AG04450 (cell line): Measurements from ENCODE around the gene B3GLCT. TPM values are rescaled to one million over a fixed set of nuclear protein-coding genes. Genes with fewer than 3 reads are reported as not detected.

Experiments used
- CTCF ChIA-PET: fragments of 300-600, 350-600 bp; formaldehyde crosslinking; extraction: SDS; loops from one replicate; lab custom pipeline; 2022; ENCODE audit warnings: antibody characterized with exemption, inconsistent platforms; lab: Charles Lee
- POLR2A ChIA-PET: fragments of 350-600 bp; formaldehyde crosslinking; extraction: SDS; loops from one replicate; lab custom pipeline; 2021; ENCODE audit warnings: antibody characterized with exemption, inconsistent platforms; lab: Yijun Ruan, JAX
- DNase-seq: peaks from one replicate; pipeline ENCODE4 v3.0.0-alpha.2; 2011; ENCODE audit warnings: low read depth, low spot score
- H3K27ac ChIP-seq: one replicate; pipeline ENCODE4 v1.5.1; 2012; ENCODE audit warnings: low read depth, low read length, control low read depth
- H3K27me3 ChIP-seq: one replicate; pipeline ENCODE4 v1.6.0; 2012; ENCODE audit warnings: low read length; ENCODE audit not compliant: control insufficient read depth, insufficient read depth
- H3K4me3 ChIP-seq: 2 replicates; pipeline ENCODE4 v1.5.1; 2011; ENCODE audit warnings: mild to moderate bottlenecking, low read depth, low read length, control low read depth
- H3K9me3 ChIP-seq: 2 replicates; pipeline ENCODE4 v1.5.1; 2012; ENCODE audit warnings: low read length; ENCODE audit not compliant: control insufficient read depth, insufficient read depth
- polyA plus RNA-seq: library from polyadenylated mRNA; depleted of rRNA; stranded (reverse); fragments of >200 nt; gene quantifications from 2 replicates; pipeline ENCODE4 v1.2.3, GENCODE V29; 2011
- TF ChIP-seq, protein P1 (sequence below): IDR thresholded peaks from 2 replicates; pipeline ENCODE4 v1.5.1; 2011; ENCODE audit warnings: low read depth, low read length, control low read depth, inconsistent platforms

Gene B3GLCT
- polyA plus RNA-seq, 1 experiment = 2.3 TPM

GRCh38 chr13:31327182-31327860, 127.5 kb downstream of the B3GLCT start:
- CTCF ChIA-PET = no interaction called here
- no peak for DNase-seq
- POLR2A ChIA-PET = no interaction called here

GRCh38 chr13:31328549-31329235, 128.9 kb downstream of the B3GLCT start:
- CTCF ChIA-PET = interaction anchor here (0.7 kb wide), 1 partner anchor 43 kb away, joined by 4 read pairs; no protein-coding TSS in a partner anchor
- no peak for DNase-seq
- POLR2A ChIA-PET = no interaction called here

More at GRCh38 chr13:31327182-31327860, 127.5 kb downstream of the B3GLCT start:
- no peak overlapping the region for H3K4me3 ChIP-seq
- no peaks in the 10 kb centered on the region for H3K9me3 ChIP-seq
- H3K27ac ChIP-seq = no peak overlapping the region
- no peaks in the 10 kb centered on the region for H3K27me3 ChIP-seq
- TF ChIP-seq, protein P1, sequence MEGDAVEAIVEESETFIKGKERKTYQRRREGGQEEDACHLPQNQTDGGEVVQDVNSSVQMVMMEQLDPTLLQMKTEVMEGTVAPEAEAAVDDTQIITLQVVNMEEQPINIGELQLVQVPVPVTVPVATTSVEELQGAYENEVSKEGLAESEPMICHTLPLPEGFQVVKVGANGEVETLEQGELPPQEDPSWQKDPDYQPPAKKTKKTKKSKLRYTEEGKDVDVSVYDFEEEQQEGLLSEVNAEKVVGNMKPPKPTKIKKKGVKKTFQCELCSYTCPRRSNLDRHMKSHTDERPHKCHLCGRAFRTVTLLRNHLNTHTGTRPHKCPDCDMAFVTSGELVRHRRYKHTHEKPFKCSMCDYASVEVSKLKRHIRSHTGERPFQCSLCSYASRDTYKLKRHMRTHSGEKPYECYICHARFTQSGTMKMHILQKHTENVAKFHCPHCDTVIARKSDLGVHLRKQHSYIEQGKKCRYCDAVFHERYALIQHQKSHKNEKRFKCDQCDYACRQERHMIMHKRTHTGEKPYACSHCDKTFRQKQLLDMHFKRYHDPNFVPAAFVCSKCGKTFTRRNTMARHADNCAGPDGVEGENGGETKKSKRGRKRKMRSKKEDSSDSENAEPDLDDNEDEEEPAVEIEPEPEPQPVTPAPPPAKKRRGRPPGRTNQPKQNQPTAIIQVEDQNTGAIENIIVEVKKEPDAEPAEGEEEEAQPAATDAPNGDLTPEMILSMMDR = no peak

DNA sequence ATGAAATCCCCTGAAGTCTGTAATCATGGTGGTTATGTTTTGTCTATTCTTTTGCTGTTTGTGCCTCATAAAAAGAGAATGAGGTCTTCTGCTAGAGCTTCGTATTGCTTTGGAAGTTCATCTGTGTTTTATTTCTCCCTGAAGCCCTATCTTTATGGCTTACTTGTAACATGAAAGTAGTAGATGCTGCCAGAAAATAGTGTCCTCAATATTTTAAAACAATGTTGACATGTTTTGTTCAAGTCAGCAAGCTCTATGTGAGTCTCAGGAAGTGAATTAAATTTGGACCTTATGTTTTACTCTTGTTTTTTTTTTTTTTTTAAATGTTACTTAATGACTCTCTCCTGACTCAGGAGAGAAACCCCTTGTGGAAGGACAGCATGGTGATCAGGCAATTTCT, 130.5 kb downstream of the B3GLCT start:
- ChIA-PET CTCF (no interaction called here), POLR2A (no interaction called here)
- Histone ChIP-seq H3K4me3 (no peak overlapping the region), H3K27me3 (no peaks in the 10 kb centered on the region), H3K9me3 (no peaks in the 10 kb centered on the region), H3K27ac (no peak overlapping the region)
- no peak for DNase-seq
- TF ChIP-seq, protein P1 = no peak

More at GRCh38 chr13:31328549-31329235, 128.9 kb downstream of the B3GLCT start:
- H3K9me3 ChIP-seq = no peaks in the 10 kb centered on the region
- no peak overlapping the region for H3K27ac ChIP-seq
- no peaks in the 10 kb centered on the region for H3K27me3 ChIP-seq
- TF ChIP-seq, protein P1 = no peak
- H3K4me3 ChIP-seq = no peak overlapping the region

- POLR2A ChIA-PET = no interaction called here
- Histone ChIP-seq H3K27me3 (no peaks in the 10 kb centered on the region), H3K4me3 (no peak overlapping the region), H3K27ac (no peak overlapping the region), H3K9me3 (no peaks in the 10 kb centered on the region)
- CTCF ChIA-PET = no interaction called here
- TF ChIP-seq, protein P1 = no peak
- DNase-seq = no peak
Measured at GRCh38 chr13:31331068-31331467, 131.3 kb downstream of the B3GLCT start.

- Histone ChIP-seq H3K27me3 (no peaks in the 10 kb centered on the region), H3K4me3 (no peak overlapping the region), H3K9me3 (peaks cover under 1% of the 10 kb centered on the region; the same call in 1 of the 2 replicates), H3K27ac (no peak overlapping the region)
- ChIA-PET POLR2A (no interaction called here), CTCF (no interaction called here)
- TF ChIP-seq, protein P1 = no peak
- DNase-seq = no peak
Measured at GRCh38 chr13:31334547-31334946, 134.8 kb downstream of the B3GLCT start.
